HUES48 (cell line): Measurements from ENCODE around the gene MYOM1.

Experiments
- H3K27ac ChIP-seq: one replicate; pipeline ENCODE4 v1.7.0; 2013; ENCODE audit warnings: low read depth, low read length, inconsistent platforms
- H3K27me3 ChIP-seq: 2 replicates; pipeline ENCODE4 v1.6.1; 2013; ENCODE audit warnings: mild to moderate bottlenecking, low read length; ENCODE audit not compliant: control insufficient read depth, insufficient read depth
- H3K36me3 ChIP-seq: 2 replicates; pipeline ENCODE4 v1.6.1; 2013; ENCODE audit warnings: low read length; ENCODE audit not compliant: control insufficient read depth, insufficient read depth
- H3K4me1 ChIP-seq: 2 replicates; pipeline ENCODE4 v1.6.1; 2013; ENCODE audit warnings: mild to moderate bottlenecking, low read length; ENCODE audit not compliant: control insufficient read depth, insufficient read depth
- H3K4me3 ChIP-seq: 2 replicates; pipeline ENCODE4 v1.5.1; 2013; ENCODE audit warnings: mild to moderate bottlenecking, low read depth, low read length
- H3K9ac ChIP-seq: 2 replicates; pipeline ENCODE4 v1.6.1; 2013; ENCODE audit warnings: mild to moderate bottlenecking, low read depth, low read length, moderate library complexity
- H3K9me3 ChIP-seq: 2 replicates; pipeline ENCODE4 v1.6.1; 2013; ENCODE audit warnings: low read length; ENCODE audit not compliant: control insufficient read depth, insufficient read depth

The MYOM1 gene

DNA sequence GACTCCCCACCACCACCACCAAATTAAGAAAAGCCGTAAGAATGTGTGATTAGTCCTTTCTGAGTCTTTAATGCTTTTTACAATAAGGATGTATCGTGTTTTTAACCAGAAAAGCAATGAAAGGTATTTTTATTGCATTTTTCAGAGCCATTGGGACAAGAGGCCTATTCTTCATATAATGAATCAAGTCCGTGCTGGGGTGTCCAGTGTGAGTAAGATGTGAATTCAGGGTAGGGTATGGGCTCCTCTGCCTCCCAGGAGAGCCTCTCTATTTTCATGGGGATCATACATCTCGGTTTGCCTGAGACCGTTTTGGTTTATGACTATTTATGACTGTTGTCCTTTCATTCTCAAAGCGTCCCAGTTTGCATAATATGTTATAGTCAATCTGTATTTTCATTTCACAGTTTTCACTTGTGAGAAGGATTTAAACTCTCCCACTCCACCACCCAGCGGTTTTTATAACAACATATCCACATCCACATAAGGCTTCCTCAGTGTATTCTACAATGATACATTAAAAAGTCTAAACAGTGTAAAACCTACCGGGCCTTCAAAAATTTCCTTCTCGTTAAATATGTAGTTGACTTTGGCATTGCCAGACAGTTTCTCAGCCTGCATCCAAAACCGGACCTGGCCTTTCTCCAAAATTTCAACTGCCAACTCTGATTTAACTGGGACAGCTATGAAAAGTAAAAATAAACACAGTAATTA lies 126.0 kb downstream of the MYOM1 start:
- H3K9ac ChIP-seq = no peak overlapping the region
- no peaks in the 10 kb centered on the region for H3K36me3 ChIP-seq
- no peak overlapping the region for H3K4me3 ChIP-seq
- no peaks in the 10 kb centered on the region for H3K9me3 ChIP-seq
- H3K27ac ChIP-seq = no peak overlapping the region
- H3K27me3 ChIP-seq = no peaks in the 10 kb centered on the region
- no peaks in the 10 kb centered on the region for H3K4me1 ChIP-seq

DNA sequence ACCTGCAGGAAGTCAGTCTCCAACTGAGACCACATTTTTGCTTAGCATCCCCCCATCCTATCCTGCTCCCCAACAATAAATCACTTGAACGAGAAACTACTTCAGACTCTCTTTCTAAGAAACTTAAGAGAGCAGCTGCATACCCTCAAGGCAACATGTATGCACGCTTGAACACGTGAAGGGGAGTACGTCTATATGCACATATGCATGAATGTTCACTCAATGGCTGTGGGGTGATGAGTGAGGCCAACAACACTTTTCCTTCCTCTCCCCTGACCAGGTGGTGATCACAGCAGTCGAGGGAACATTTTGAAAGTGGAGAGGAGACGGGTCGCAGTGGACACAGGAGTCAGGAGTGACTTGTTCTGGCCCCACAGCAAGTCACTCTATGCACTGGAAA lies 127.0 kb downstream of the MYOM1 start:
- no peak overlapping the region for H3K4me3 ChIP-seq
- no peak overlapping the region for H3K27ac ChIP-seq
- H3K9ac ChIP-seq = no peak overlapping the region
- H3K36me3 ChIP-seq = no peaks in the 10 kb centered on the region
- no peaks in the 10 kb centered on the region for H3K27me3 ChIP-seq
- no peaks in the 10 kb centered on the region for H3K9me3 ChIP-seq
- 0 out of 2 replicates have a peak, but pooled peaks cover 5% of the 10 kb centered on the region for H3K4me1 ChIP-seq

DNA sequence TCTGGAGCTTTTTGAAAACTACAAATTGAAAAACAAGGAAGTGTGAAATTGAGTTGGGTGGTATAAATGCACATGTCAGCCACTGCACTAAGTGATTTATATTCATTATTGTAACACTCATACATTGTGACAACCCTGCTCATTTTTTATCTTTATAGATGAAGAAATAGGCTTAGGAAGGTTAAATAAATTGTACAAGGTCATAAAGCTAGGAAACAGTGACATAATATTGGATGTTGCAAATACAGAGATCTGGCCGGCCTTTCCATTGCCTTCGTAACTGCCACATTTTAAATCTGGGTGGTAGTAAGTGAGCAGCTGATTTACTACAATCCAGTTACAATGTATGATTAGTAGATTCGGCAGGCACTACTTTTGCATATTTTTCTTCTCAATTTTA lies 130.2 kb downstream of the MYOM1 start:
- no peak overlapping the region for H3K9ac ChIP-seq
- 0 out of 2 replicates have a peak, but pooled peaks cover 7% of the 10 kb centered on the region for H3K4me1 ChIP-seq
- no peaks in the 10 kb centered on the region for H3K27me3 ChIP-seq
- H3K27ac ChIP-seq = no peak overlapping the region
- no peaks in the 10 kb centered on the region for H3K36me3 ChIP-seq
- H3K9me3 ChIP-seq = no peaks in the 10 kb centered on the region
- H3K4me3 ChIP-seq = no peak overlapping the region

DNA sequence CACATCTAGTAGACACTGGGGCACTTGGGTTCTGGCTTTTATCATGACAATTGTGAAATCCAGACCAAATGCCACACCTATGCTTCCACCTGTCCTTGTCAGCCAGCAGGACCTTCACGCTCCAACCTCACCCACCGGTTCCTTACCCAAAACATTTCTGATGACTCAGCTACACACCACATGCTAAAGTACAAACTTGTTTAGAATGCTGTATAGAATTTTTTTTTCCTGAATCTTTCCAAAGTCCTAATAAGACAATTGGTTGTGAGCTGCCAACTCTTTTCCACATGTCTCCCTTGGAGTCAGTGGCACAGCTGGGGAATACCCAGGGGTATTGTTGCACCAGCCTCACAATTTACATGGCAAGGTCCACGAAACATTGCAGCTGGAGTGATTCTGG lies 131.3 kb downstream of the MYOM1 start:
- H3K4me1 ChIP-seq = peaks cover 17% of the 10 kb centered on the region
- H3K9ac ChIP-seq = no peak overlapping the region
- no peak overlapping the region for H3K27ac ChIP-seq
- H3K9me3 ChIP-seq = no peaks in the 10 kb centered on the region
- H3K4me3 ChIP-seq = no peak overlapping the region
- H3K27me3 ChIP-seq = no peaks in the 10 kb centered on the region
- no peaks in the 10 kb centered on the region for H3K36me3 ChIP-seq

DNA sequence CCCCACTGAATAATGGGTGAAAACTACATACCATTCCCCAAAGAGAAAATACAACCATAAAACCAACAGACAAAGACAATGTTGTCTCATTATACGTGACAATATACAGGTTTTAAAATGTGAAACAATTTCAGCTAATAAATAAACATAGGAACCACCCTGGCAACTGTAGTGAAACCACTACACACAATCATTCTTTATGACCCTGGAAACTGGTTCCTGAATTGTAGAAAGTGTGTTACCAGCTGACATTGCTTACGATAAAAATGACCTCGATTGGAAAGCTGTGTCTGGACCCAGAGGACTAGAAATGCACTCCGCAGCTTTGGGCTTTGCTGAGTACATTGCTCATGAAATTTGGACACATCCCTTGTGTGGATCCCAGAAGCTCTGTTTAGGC lies 132.9 kb downstream of the MYOM1 start:
- H3K4me1 ChIP-seq = peaks cover 17% of the 10 kb centered on the region
- H3K9ac ChIP-seq = no peak overlapping the region
- no peak overlapping the region for H3K4me3 ChIP-seq
- H3K9me3 ChIP-seq = no peaks in the 10 kb centered on the region
- no peaks in the 10 kb centered on the region for H3K27me3 ChIP-seq
- no peaks in the 10 kb centered on the region for H3K36me3 ChIP-seq
- no peak overlapping the region for H3K27ac ChIP-seq

DNA sequence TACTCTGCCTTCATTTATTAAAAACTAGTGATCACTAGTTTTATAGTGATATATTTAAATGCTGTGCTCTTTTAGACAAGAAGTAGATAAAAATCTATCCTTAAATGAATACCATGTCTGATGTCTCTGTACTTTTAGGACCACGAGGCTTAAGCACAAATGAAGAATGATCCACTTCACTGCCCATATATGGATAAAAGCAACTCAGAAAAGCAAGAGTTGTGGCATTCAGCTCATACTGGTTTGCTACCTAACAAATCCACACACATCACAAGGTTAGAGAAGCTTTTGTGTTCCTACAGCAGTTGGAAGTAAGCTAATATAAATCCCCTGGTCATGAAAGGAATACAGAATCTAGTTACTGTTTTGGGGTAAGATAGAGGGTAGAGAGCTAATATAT lies 134.2 kb downstream of the MYOM1 start:
- Histone ChIP-seq H3K27ac (no peak overlapping the region), H3K4me3 (no peak overlapping the region)

DNA sequence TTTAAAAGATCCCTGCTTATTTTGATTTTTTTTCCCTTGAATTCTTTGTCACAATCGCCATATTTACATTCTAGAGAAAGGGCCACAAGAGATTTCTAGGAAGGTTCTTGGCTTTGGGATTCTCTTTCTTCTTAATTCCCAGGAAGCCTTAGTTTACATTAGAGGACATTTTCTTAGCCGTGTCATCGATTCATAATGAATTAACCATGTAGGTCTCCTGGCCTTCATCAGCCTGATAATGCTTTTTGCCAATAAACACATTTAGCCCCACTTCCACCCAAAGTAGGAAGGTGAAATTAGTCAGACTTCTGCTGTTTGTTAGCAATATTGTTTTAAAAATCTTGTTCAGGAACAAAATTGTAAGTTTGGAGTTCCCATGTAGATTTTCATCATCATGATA lies 135.6 kb downstream of the MYOM1 start:
- Histone ChIP-seq H3K36me3 (no peaks in the 10 kb centered on the region), H3K9me3 (no peaks in the 10 kb centered on the region), H3K27me3 (no peaks in the 10 kb centered on the region), H3K4me3 (no peak overlapping the region), H3K9ac (no peak overlapping the region), H3K27ac (peak overlapping the region; percentile 47), H3K4me1 (peaks cover 17% of the 10 kb centered on the region)

More for the DNA sequence above, 134.2 kb downstream of the MYOM1 start:
- Histone ChIP-seq H3K4me1 (peaks cover 17% of the 10 kb centered on the region), H3K9me3 (no peaks in the 10 kb centered on the region), H3K9ac (no peak overlapping the region), H3K27me3 (no peaks in the 10 kb centered on the region), H3K36me3 (no peaks in the 10 kb centered on the region)

DNA sequence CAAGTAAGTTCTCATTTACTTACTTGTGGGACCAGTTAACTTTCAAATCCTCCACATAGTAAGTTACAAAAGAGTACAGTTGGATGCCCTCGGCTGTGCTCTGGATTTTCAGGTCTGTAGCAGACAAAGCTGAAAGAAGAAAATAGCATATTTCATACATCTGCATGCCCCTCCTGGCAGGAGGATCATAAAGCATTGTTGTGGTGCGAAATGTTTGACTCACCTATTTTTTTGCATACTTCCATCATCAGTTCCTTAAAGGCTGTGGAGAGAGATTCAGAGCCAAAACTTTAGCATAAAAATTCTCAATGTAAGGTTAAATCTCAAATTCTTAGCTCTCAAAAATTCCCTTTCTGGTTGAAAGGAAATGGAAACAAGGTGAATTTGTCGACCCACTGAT lies 136.0 kb downstream of the MYOM1 start:
- H3K9me3 ChIP-seq = no peaks in the 10 kb centered on the region
- H3K9ac ChIP-seq = no peak overlapping the region
- no peaks in the 10 kb centered on the region for H3K36me3 ChIP-seq
- no peaks in the 10 kb centered on the region for H3K27me3 ChIP-seq
- peak overlapping the region; percentile 47 for H3K27ac ChIP-seq
- H3K4me3 ChIP-seq = no peak overlapping the region
- peaks cover 17% of the 10 kb centered on the region for H3K4me1 ChIP-seq

DNA sequence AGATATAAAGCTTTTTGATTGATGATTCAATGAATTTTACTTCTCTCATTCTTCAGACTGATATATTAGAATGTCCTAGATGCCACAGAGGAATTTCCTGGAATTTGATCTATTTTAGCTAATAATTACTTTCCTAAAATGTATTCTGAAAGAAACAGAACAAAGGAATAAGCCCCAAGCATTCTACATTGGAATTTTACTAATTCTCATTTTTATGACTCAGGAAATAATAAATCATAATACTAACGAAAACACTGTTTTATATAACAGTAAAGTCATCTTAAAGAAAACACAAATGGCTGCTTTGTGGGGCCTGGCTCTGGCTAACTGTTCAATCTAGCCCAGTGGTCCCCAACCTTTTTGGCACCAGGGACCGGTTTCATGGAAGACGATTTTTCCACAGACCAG lies 138.2 kb downstream of the MYOM1 start:
- H3K9ac ChIP-seq = no peak overlapping the region

DNA sequence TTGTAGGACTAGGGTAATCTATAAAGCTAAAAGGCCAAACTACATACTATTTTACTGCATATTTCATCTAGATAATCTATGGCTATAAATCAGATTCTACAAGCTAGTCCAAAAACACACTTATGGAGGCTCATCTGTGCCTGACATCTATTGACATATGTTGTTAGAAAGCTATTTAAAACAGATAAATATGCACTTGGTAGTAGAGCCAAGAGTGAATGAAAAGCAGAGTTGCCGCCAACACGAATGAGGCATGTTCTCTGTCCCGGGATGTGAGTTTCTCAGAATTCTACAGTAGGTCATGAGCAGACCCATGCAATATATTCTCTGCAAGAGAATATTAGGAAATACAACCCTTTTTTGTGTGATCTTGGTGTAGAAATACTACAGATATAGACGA lies 140.1 kb downstream of the MYOM1 start:
- H3K27me3 ChIP-seq = no peaks in the 10 kb centered on the region
- H3K9me3 ChIP-seq = no peaks in the 10 kb centered on the region
- H3K27ac ChIP-seq = no peak overlapping the region
- H3K9ac ChIP-seq = no peak overlapping the region
- no peaks in the 10 kb centered on the region for H3K36me3 ChIP-seq
- no peak overlapping the region for H3K4me3 ChIP-seq
- H3K4me1 ChIP-seq = peaks cover 15% of the 10 kb centered on the region

More for the DNA sequence above, 138.2 kb downstream of the MYOM1 start:
- H3K27me3 ChIP-seq = no peaks in the 10 kb centered on the region
- no peak overlapping the region for H3K27ac ChIP-seq
- H3K36me3 ChIP-seq = no peaks in the 10 kb centered on the region
- no peaks in the 10 kb centered on the region for H3K9me3 ChIP-seq
- no peak overlapping the region for H3K4me3 ChIP-seq
- peaks cover 12% of the 10 kb centered on the region for H3K4me1 ChIP-seq

DNA sequence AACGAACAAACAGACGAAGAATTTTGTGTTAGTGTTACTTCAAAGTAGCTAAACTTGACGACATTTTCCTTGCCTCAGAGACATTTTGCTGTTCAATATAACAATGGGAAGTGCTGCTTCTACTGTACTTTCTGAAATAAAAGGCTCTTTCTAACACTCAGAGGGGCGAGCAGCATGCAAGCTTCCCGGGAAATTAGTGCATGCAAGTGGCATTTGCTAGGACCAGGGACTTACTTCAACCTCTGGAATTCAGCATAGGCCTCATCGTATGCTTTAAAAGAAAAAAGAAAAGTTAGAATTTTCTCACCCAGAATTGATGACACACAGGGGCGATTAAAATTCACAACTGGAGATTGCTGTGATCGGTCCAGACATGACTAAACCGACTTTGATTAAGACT lies 144.3 kb downstream of the MYOM1 start:
- Histone ChIP-seq H3K9ac (no peak overlapping the region), H3K9me3 (no peaks in the 10 kb centered on the region), H3K4me1 (peaks cover 5% of the 10 kb centered on the region; the same call in 1 of the 2 replicates), H3K27ac (no peak overlapping the region), H3K4me3 (no peak overlapping the region), H3K27me3 (no peaks in the 10 kb centered on the region), H3K36me3 (no peaks in the 10 kb centered on the region)
